ENCODE measurements around the gene SOS1.

SOS1 gene

GRCh38 chr2:39018638-39019037 lies 102.2 kb downstream of the SOS1 start:
- FAIRE-seq: no peak

- no peak for FAIRE-seq
Observed at GRCh38 chr2:39017334-39017733, 103.5 kb downstream of the SOS1 start.

GRCh38 chr2:39015424-39015823 lies 105.4 kb downstream of the SOS1 start:
- no peak for FAIRE-seq

GRCh38 chr2:39013871-39014270 lies 107.0 kb downstream of the SOS1 start:
- no peak for FAIRE-seq

GRCh38 chr2:39008665-39009064 lies 112.2 kb downstream of the SOS1 start:
- no peak for FAIRE-seq

GRCh38 chr2:39007875-39008504 lies 112.9 kb downstream of the SOS1 start:
- FAIRE-seq: no peak

- FAIRE-seq: no peak
Observed at GRCh38 chr2:39000552-39000951, 120.3 kb downstream of the SOS1 start.

GRCh38 chr2:38997781-38998180 lies 123.1 kb downstream of the SOS1 start:
- no peak for FAIRE-seq

GRCh38 chr2:38991899-38992298 lies 129.0 kb downstream of the SOS1 start:
- no peak for FAIRE-seq

- FAIRE-seq: no peak
Observed at GRCh38 chr2:38988716-38989115, 132.1 kb downstream of the SOS1 start.

- FAIRE-seq: no peak
Observed at GRCh38 chr2:38982498-38982897, 138.4 kb downstream of the SOS1 start.

GRCh38 chr2:38981670-38982357 lies 139.0 kb downstream of the SOS1 start:
- FAIRE-seq: no peak

GRCh38 chr2:38981003-38981669 lies 139.7 kb downstream of the SOS1 start:
- no peak for FAIRE-seq

GRCh38 chr2:38978908-38979307 lies 141.9 kb downstream of the SOS1 start:
- no peak for FAIRE-seq

GRCh38 chr2:38978296-38978903 lies 142.5 kb downstream of the SOS1 start:
- FAIRE-seq: no peak

- FAIRE-seq: no peak
Observed at GRCh38 chr2:38977047-38977446, 143.8 kb downstream of the SOS1 start.

GRCh38 chr2:38975042-38975441 lies 145.8 kb downstream of the SOS1 start:
- no peak for FAIRE-seq

GRCh38 chr2:38973266-38973665 lies 147.6 kb downstream of the SOS1 start:
- FAIRE-seq: no peak

GRCh38 chr2:38971377-38971776 lies 149.5 kb downstream of the SOS1 start:
- no peak for FAIRE-seq

GRCh38 chr2:38968021-38968420 lies 152.8 kb downstream of the SOS1 start:
- FAIRE-seq: no peak

- FAIRE-seq: no peak
Observed at GRCh38 chr2:38966678-38967077, 154.2 kb downstream of the SOS1 start.

- FAIRE-seq: no peak
Observed at GRCh38 chr2:38966006-38966405, 154.8 kb downstream of the SOS1 start.

GRCh38 chr2:38960609-38961320 lies 160.1 kb downstream of the SOS1 start:
- no peak for FAIRE-seq
